GM12891 (cell line): ENCODE measurements around the gene SMTN.

ENCODE experiments used
- PAX5 ChIP-seq: IDR thresholded peaks from 2 replicates; pipeline ENCODE4 v1.6.1; 2011; ENCODE audit warnings: low read length, moderate library complexity, mild to moderate bottlenecking; ENCODE audit not compliant: insufficient read depth, severe bottlenecking
- POLR2A ChIP-seq: IDR thresholded peaks from 2 replicates; pipeline ENCODE4 v1.6.1; 2011; ENCODE audit warnings: low read depth, low read length, control low read depth
- POLR2AphosphoS5 ChIP-seq: IDR thresholded peaks from 2 replicates; pipeline ENCODE4 v1.6.1; 2011; ENCODE audit warnings: low read depth, low read length, control low read depth
- TAF1 ChIP-seq: IDR thresholded peaks from 2 replicates; pipeline ENCODE4 v1.6.1; 2011; ENCODE audit warnings: low read depth, low read length, control low read depth

DNA sequence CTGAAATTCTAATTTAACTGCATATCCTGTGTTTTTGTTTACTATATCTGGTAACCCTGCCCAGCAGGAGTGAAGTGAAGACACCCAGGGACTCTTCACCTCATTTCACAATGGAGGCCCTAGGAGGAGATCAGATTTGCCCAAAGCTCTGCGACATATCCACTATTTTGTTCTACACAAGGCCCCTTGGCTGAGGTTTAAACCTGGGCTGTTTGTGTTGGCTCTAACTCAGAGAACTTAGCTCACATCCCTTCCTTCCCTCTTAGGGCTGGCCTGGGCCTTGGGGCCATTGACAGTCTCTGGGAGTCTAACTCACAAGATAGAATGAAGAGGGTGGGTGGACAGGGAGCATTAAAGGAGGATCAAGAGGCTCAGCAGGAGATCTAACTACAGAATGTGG, 67.4 kb downstream of the SMTN start:
- TF ChIP-seq POLR2A (no peak), TAF1 (no peak), POLR2AphosphoS5 (no peak), PAX5 (no peak)
